ENCODE measurements around the gene CUL4A. TPM values are rescaled to one million over a fixed set of nuclear protein-coding genes. Genes with fewer than 3 reads are reported as not detected.
"Not testable (repeated sequence)": the region's sequence is repeated elsewhere in the genome, so short reads cannot be mapped to it uniquely, and the experiment has no call there.

The CUL4A gene
- total RNA-seq: 57.0 TPM
- long read RNA-seq, full-length matches to known transcripts: 245 of 294 reads
- long read RNA-seq, partial matches to known transcripts: 22 of 294 reads
- long read RNA-seq, other reads (novel, unspliced or antisense): 27 of 294 reads

DNA sequence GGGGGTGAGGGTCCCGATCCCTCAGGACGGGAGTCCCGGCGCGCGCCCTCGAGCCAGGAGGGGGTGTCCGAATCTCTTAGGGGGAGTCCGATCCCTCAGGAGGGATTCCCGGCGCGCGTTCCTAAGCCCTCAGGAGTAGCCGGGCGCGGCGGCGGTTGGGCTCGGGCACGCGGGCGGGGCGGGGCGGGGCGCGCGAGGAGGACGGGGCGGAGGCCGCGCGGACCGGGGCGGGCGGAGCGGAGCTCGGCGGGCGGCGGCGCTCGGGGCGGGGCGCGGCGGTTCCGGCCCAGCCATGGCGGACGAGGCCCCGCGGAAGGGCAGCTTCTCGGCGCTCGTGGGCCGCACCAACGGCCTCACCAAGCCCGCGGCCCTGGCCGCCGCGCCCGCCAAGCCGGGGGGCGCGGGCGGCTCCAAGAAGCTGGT lies at the start of gene CUL4A:
Gene CUL4A, plus strand, starts transcription at position 278 of the 423 bp plus-strand sequence. Its CDS starts 15 bp downstream, at position 293.
- intact Hi-C loops (cut with DNase I): no loop called here
- H3K4me1 ChIP-seq: peaks cover 42% of the 10 kb centered on the region
- peak; percentile 92 for DNase-seq

DNA sequence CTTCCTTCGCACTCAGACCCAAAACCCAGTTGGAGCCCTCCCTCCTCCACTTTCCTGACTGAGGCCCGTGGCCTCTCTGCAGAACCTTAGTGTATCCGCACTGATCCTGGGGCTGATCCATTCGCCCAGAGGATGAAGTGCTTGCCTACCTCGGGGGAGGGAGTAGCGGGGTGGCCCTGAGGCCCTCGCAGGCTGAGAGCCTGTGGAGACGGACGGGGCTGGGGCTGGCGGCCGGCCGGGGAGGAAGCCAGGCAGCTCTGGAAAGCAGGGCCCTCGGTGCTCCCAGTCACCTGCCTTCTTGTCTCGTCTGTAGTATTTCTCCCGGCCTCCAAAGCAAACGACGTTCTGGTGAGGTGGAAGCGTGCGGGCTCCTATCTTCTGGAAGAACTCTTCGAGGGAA lies 49.7 kb upstream of the CUL4A start:
- DNase-seq: no peak

More for the DNA sequence above, at the start of gene CUL4A:
- peak; percentile 85 for ATAC-seq
- Histone ChIP-seq H3K36me3 (peaks cover 24% of the 10 kb centered on the region), H3K4me3 (peak within 1 kb of the TSS; percentile 97), H3K27ac (peak within 1 kb of the TSS; percentile 98), H3K9me3 (no peaks in the 10 kb centered on the region), H3K27me3 (no peaks in the 10 kb centered on the region)
- TF ChIP-seq, protein P1, sequence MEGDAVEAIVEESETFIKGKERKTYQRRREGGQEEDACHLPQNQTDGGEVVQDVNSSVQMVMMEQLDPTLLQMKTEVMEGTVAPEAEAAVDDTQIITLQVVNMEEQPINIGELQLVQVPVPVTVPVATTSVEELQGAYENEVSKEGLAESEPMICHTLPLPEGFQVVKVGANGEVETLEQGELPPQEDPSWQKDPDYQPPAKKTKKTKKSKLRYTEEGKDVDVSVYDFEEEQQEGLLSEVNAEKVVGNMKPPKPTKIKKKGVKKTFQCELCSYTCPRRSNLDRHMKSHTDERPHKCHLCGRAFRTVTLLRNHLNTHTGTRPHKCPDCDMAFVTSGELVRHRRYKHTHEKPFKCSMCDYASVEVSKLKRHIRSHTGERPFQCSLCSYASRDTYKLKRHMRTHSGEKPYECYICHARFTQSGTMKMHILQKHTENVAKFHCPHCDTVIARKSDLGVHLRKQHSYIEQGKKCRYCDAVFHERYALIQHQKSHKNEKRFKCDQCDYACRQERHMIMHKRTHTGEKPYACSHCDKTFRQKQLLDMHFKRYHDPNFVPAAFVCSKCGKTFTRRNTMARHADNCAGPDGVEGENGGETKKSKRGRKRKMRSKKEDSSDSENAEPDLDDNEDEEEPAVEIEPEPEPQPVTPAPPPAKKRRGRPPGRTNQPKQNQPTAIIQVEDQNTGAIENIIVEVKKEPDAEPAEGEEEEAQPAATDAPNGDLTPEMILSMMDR (IDR thresholded peaks at IDR 0.05): no peak

DNA sequence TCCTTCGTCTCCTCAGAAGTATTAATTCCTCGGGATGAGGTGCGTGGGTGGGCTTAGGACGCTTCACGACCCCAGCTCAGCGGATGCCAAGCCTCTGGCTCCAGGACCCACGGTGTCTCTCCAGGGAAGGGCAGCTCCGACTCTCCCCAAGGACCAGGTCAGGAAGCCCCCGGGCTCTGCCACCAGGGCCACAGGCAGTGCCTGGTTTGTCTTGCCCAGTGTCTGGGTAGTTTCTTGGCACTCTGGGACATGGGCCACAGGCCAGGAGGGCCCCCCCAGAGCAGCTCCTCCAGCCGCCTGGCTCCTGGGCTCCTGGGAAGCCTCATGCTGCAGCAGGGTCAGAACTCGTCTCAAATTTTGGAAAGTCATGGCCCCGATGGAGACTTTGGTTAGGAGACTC lies 48.4 kb upstream of the CUL4A start:
- TF ChIP-seq, protein P1 (IDR thresholded peaks at IDR 0.05): no peak
- H3K4me3 ChIP-seq: no peak overlapping the region
- H3K9me3 ChIP-seq: no peaks in the 10 kb centered on the region
- intact Hi-C loops (cut with DNase I): no loop called here
- peaks cover 15% of the 10 kb centered on the region for H3K27me3 ChIP-seq
- H3K4me1 ChIP-seq: no peaks in the 10 kb centered on the region
- no peak for ATAC-seq
- H3K27ac ChIP-seq: no peak overlapping the region
- no peak for DNase-seq
- no peaks in the 10 kb centered on the region for H3K36me3 ChIP-seq

More for the DNA sequence above, 49.7 kb upstream of the CUL4A start:
- Histone ChIP-seq H3K9me3 (no peaks in the 10 kb centered on the region), H3K4me3 (no peak overlapping the region), H3K36me3 (no peaks in the 10 kb centered on the region), H3K27ac (no peak overlapping the region), H3K4me1 (no peaks in the 10 kb centered on the region), H3K27me3 (peaks cover 15% of the 10 kb centered on the region)
- no peak for ATAC-seq
- TF ChIP-seq, protein P1 (IDR thresholded peaks at IDR 0.05): no peak
- intact Hi-C loops (cut with DNase I): no loop called here

DNA sequence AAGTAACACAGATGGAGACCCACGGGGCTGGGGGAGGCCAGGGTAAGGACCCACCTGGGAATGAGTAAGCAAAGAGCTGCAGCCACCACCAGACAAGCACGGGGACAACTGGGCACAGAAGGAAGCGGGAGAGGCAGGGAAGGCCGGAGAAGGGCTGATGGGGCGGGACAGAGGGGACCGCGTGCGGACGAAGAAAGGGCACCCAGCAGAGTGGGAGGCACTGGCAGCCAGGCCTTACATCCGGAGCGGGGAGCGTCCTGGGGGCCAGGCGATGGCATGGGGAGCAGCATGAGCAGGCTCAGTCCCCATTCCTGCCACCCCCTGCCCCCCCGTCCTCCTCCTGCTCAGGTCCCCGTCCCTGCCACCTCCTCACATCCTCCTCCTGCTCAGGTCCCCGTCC lies 48.0 kb upstream of the CUL4A start:
- intact Hi-C loops (cut with DNase I): no loop called here
- Histone ChIP-seq H3K4me3 (no peak overlapping the region), H3K36me3 (no peaks in the 10 kb centered on the region), H3K27ac (no peak overlapping the region), H3K27me3 (peaks cover 15% of the 10 kb centered on the region), H3K9me3 (no peaks in the 10 kb centered on the region), H3K4me1 (no peaks in the 10 kb centered on the region)
- TF ChIP-seq, protein P1 (IDR thresholded peaks at IDR 0.05): no peak
- DNase-seq: no peak
- ATAC-seq: no peak

DNA sequence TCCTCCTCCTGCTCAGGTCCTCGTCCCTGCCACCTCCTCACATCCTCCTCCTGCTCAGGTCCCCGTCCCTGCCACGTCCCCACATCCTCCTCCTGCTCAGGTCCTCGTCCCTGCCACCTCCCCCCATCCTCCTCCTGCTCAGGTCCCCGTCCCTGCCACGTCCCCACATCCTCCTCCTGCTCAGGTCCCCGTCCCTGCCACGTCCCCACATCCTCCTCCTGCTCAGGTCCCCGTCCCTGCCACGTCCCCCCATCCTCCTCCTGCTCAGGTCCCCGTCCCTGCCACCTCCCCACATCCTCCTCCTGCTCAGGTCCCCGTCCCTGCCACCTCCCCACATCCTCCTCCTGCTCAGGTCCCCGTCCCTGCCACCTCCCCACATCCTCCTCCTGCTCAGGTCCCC lies 47.4 kb upstream of the CUL4A start:
- intact Hi-C loops (cut with DNase I); H3K27ac ChIP-seq; H3K4me1 ChIP-seq; H3K36me3 ChIP-seq; ATAC-seq; H3K4me3 ChIP-seq; H3K9me3 ChIP-seq; DNase-seq: not testable (repeated sequence)
- peaks cover 15% of the 10 kb centered on the region for H3K27me3 ChIP-seq

DNA sequence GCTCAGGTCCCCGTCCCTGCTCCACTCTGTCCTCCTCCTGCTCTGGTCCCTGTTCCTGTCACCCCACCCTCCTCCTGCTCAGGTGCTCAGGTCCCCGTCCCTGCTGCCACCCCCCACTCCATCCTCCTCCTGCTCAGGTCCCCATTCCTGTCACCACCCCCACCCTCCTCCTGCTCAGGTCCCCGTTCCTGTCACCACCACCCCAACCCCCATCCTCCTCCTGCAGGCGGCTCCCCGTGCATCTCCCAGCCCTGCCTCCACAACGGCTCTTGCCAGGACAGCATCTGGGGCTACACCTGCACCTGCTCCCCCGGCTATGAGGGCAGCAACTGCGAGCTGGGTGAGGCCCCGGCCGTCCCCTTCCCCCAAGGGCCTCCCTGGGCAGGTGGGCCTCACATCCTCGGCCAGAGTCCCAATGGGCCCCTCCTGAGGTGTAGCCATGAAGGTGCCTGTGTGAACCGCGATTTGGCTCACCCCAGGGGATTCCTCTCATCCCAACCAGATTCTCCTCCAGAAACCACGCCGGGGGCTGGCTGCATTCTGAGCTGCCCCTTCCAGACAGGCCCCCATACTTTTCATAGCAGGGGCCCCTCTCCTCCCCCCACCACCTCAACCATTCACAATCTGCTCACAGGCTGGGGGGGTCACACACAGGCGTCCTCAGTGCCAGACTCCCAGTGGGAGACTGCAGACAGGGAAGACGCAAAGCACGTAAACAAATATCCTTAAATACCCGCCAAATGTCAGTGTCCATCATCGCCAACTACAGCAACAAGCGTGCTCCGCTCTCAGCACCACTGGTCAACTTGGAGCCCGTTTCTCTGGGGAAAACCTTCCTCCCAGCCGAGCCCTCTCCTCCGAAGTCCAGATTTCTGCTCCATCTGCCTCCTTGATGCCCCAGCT lies 46.4 kb upstream of the CUL4A start:
- TF ChIP-seq, protein P1 (IDR thresholded peaks at IDR 0.05): no peak
- Histone ChIP-seq H3K4me1 (no peaks in the 10 kb centered on the region), H3K9me3 (no peaks in the 10 kb centered on the region), H3K27me3 (peaks cover 15% of the 10 kb centered on the region), H3K4me3 (no peak overlapping the region), H3K36me3 (no peaks in the 10 kb centered on the region), H3K27ac (no peak overlapping the region)
- intact Hi-C loops (cut with DNase I): no loop called here
- no peak for DNase-seq
- no peak for ATAC-seq

Measured in upper lobe of right lung (tissue), 1 donor.